Measurements from ENCODE around the gene USP49.
A peak's percentile ranks its signal among the peaks of the same experiment; 100 is the strongest.

The USP49 gene

DNA sequence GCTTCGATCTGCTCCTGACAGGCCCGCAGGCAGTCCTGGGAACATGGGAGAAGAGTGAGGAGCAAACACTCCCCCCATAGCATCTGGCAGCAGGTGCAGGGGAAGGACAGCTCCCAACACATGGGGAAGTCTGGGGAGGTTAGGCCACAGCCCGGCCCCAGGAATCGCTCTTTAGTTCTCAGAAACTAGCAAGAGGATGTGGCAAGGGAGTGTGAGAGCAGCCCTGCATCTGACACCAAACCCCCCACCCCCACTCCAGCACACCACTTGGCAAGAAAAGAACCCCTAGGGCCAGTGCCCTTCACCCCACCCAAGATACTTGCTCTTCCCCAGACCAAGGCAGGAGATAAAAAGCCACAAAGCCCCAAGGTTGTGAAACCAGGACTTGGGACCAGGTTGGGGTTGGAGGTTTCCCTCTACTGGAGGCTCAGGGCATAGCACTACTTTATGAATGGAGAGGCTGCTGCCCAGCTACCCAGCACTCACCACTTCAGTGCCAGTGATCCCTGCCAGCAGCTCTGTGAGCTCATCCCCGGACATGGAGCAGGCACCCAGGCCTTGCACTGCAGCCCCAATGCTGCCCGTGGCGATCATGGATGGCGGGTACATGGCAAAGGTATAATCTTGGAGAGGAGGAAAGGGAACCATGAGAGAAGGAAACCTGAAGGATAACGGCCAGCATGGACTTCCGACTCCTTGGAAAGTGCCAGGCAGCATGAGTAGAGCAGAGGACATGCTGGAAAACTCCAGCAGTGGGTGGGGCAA, 41.1 kb upstream of the USP49 start:
- DNase-seq (ENCODE audit: low spot score in 2 of 2) (peak; percentile 50 to 62), ATAC-seq (ENCODE audit: low read depth) (peak; percentile 68)
- H3K4me1 Mint-ChIP-seq = peaks cover 51% of the 10 kb centered on the region
- H3K27me3 Mint-ChIP-seq = no peaks in the 10 kb centered on the region
- no peaks in the 10 kb centered on the region for H3K9me3 Mint-ChIP-seq
- peaks cover 18% of the 10 kb centered on the region for H3K36me3 Mint-ChIP-seq
- no peak overlapping the region for H3K4me3 Mint-ChIP-seq
- peak overlapping the region; percentile 12 for H3K27ac Mint-ChIP-seq

DNA sequence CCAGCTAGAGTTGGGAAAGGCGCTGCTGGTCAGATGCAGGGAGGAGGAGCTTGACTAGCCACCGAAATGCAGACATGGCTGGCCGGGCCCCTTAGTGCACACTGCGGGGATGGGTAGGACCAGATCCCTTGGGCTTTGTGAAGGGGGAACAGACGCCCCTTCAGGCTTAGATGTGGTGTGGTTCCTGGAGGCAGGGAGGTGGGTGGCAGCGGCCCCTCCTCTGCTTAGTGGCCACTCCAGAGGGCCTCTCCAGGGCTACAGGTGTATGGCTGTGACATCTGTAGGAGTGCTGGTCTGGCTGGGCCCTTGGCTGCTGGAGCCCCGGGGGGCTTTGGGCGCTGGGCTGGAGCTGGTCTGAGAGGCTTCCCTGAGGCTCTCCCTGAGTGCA, 40.5 kb upstream of the USP49 start:
- DNase-seq (ENCODE audit: low spot score in 2 of 2) = no peak
- ATAC-seq (ENCODE audit: low read depth) = no peak
- peaks cover 50% of the 10 kb centered on the region for H3K4me1 Mint-ChIP-seq
- H3K4me3 Mint-ChIP-seq = no peak overlapping the region
- H3K27me3 Mint-ChIP-seq = no peaks in the 10 kb centered on the region
- no peaks in the 10 kb centered on the region for H3K9me3 Mint-ChIP-seq
- H3K36me3 Mint-ChIP-seq = peaks cover 22% of the 10 kb centered on the region
- H3K27ac Mint-ChIP-seq = no peak overlapping the region

- peaks cover 22% of the 10 kb centered on the region for H3K36me3 Mint-ChIP-seq
- H3K4me3 Mint-ChIP-seq = no peak overlapping the region
- H3K4me1 Mint-ChIP-seq = peaks cover 45% of the 10 kb centered on the region
- H3K27ac Mint-ChIP-seq = peak overlapping the region; percentile 75
- H3K9me3 Mint-ChIP-seq = no peaks in the 10 kb centered on the region
- no peaks in the 10 kb centered on the region for H3K27me3 Mint-ChIP-seq
- ATAC-seq (ENCODE audit: low read depth) (no peak), DNase-seq (ENCODE audit: low spot score in 2 of 2) (no peak)
Measured at GRCh38 chr6:41935193-41935574, 40.0 kb upstream of the USP49 start.

DNA sequence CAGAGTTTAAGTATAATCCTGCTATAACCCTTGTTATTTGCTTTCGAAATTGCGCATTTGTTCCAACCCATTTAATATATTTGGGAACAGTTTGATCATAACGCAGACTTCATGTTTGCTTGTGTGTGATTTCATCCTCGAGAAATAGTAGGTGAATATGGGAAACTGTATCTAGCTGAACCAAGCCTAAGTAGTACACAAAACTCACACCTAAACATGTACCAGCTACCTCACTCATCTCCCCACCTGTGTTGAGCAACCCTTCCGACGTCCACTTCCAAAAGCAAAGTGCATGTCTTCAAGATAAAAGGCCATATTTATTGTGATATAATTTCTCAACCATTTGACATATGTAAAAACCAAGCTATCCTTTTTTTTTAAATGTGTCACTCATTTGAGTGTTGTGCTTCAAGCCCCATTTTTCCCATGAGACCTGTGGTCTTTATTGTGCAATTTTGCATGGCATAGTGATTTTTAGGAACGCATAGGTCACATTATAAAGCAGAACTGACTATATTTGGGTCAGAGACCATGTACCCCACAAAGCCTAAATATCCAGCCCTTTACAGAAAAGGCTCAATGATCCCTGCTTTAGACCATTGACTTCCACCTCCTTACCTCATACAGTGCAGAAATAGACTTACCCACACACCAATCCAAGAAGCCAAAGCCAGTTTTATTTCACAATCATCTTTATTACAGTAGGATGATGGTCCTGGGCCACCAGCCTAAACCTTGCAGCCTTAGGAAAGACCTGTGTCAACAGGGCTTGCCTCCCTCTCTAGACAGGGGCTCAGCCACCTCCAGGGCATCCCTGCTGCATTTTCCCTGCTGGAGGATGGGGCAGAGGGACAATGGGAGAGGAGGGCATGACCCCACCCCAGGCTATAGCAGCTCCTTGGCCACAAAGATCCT, 39.4 kb upstream of the USP49 start:
- no peaks in the 10 kb centered on the region for H3K27me3 Mint-ChIP-seq
- no peak overlapping the region for H3K4me3 Mint-ChIP-seq
- H3K4me1 Mint-ChIP-seq = peaks cover 40% of the 10 kb centered on the region
- DNase-seq (ENCODE audit: low spot score in 2 of 2) (no peak), ATAC-seq (ENCODE audit: low read depth) (no peak)
- H3K9me3 Mint-ChIP-seq = no peaks in the 10 kb centered on the region
- peak overlapping the region; percentile 75 for H3K27ac Mint-ChIP-seq
- peaks cover 22% of the 10 kb centered on the region for H3K36me3 Mint-ChIP-seq

DNA sequence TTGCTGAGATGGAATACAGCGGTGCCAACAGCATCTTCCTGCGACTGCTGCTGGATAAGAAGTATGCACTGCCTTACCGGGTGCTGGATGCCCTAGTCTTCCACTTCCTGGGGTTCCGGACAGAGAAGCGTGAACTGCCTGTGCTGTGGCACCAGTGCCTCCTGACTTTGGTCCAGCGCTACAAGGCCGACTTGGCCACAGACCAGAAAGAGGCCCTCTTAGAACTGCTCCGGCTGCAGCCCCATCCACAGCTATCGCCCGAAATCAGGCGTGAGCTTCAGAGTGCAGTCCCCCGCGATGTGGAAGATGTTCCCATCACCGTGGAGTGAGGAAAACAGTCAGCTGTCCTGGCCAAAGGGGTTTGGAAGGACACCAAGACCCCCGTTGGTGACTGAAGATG, 37.2 kb upstream of the USP49 start:
- DNase-seq (ENCODE audit: low spot score in 2 of 2) (no peak), ATAC-seq (ENCODE audit: low read depth) (no peak)
- Mint-ChIP-seq H3K36me3 (peaks cover 22% of the 10 kb centered on the region), H3K4me1 (peaks cover 21% of the 10 kb centered on the region), H3K9me3 (no peaks in the 10 kb centered on the region), H3K27me3 (no peaks in the 10 kb centered on the region), H3K27ac (no peak overlapping the region), H3K4me3 (no peak overlapping the region)

GRCh38 chr6:41931792-41932191, 36.6 kb upstream of the USP49 start:
- Mint-ChIP-seq H3K4me3 (no peak overlapping the region), H3K4me1 (peaks cover 19% of the 10 kb centered on the region), H3K27me3 (no peaks in the 10 kb centered on the region), H3K36me3 (peaks cover 22% of the 10 kb centered on the region), H3K27ac (peak overlapping the region; percentile 28), H3K9me3 (no peaks in the 10 kb centered on the region)
- ATAC-seq (ENCODE audit: low read depth) = no peak
- no peak for DNase-seq (ENCODE audit: low spot score in 2 of 2)

DNA sequence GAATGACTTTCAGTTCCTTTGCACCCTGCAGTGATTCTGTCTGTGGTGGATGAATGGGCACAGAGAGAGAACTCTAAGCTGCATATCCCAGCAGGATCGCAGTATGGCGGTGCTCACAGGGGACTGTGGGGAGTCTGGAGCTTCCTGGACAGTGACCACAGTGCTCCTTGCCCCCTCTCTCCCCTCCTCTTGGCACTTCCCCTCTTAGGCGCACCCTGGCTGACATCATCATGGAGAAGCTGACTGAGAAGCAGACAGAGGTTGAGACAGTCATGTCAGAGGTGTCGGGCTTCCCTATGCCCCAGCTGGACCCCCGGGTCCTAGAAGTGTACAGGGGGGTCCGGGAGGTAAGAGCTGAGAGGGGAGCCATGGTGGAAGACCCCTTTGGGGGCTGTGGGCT, 34.7 kb upstream of the USP49 start:
- peaks cover 16% of the 10 kb centered on the region for H3K4me1 Mint-ChIP-seq
- ATAC-seq (ENCODE audit: low read depth) = no peak

GRCh38 chr6:41927253-41927652, 32.1 kb upstream of the USP49 start:
- ATAC-seq (ENCODE audit: low read depth) (no peak), DNase-seq (ENCODE audit: low spot score in 2 of 2) (no peak)
- no peak overlapping the region for H3K27ac Mint-ChIP-seq
- H3K4me1 Mint-ChIP-seq = peaks cover 28% of the 10 kb centered on the region
- peaks cover 15% of the 10 kb centered on the region for H3K36me3 Mint-ChIP-seq
- no peak overlapping the region for H3K4me3 Mint-ChIP-seq
- H3K27me3 Mint-ChIP-seq = no peaks in the 10 kb centered on the region
- H3K9me3 Mint-ChIP-seq = no peaks in the 10 kb centered on the region

More for the DNA sequence above, 34.7 kb upstream of the USP49 start:
- Mint-ChIP-seq H3K4me3 (no peak overlapping the region), H3K36me3 (peaks cover 24% of the 10 kb centered on the region), H3K27ac (no peak overlapping the region), H3K9me3 (no peaks in the 10 kb centered on the region), H3K27me3 (no peaks in the 10 kb centered on the region)
- no peak for DNase-seq (ENCODE audit: low spot score in 2 of 2)

GRCh38 chr6:41922154-41922553, 27.0 kb upstream of the USP49 start:
- Mint-ChIP-seq H3K36me3 (peaks cover 5% of the 10 kb centered on the region), H3K4me1 (peaks cover 36% of the 10 kb centered on the region), H3K9me3 (no peaks in the 10 kb centered on the region), H3K27ac (peak overlapping the region; percentile 99), H3K27me3 (no peaks in the 10 kb centered on the region), H3K4me3 (peak overlapping the region; percentile 100)
- ATAC-seq (ENCODE audit: low read depth) = no peak
- DNase-seq (ENCODE audit: low spot score in 2 of 2) = no peak

GRCh38 chr6:41921712-41921998, 26.5 kb upstream of the USP49 start:
- Mint-ChIP-seq H3K4me3 (peak overlapping the region; percentile 100), H3K4me1 (peaks cover 36% of the 10 kb centered on the region), H3K36me3 (peaks cover 5% of the 10 kb centered on the region), H3K27ac (peak overlapping the region; percentile 99), H3K27me3 (no peaks in the 10 kb centered on the region), H3K9me3 (no peaks in the 10 kb centered on the region)
- ATAC-seq (ENCODE audit: low read depth) (no peak), DNase-seq (ENCODE audit: low spot score in 2 of 2) (no peak)

GRCh38 chr6:41920921-41921711, 25.9 kb upstream of the USP49 start, which contains the start of the genes BYSL and MED20:
TSS of gene BYSL (plus strand) at chr6:41921499. CDS start at chr6:41921563, 64 bp downstream.
TSS of gene MED20 (minus strand) at chr6:41921139. CDS start at chr6:41921018, 121 bp downstream.
- H3K27ac Mint-ChIP-seq = peak within 1 kb of the TSS; percentile 99
- H3K27me3 Mint-ChIP-seq = no peaks in the 10 kb centered on the region
- H3K9me3 Mint-ChIP-seq = no peaks in the 10 kb centered on the region
- DNase-seq (ENCODE audit: low spot score in 2 of 2) (peak; percentile 95 to 98), ATAC-seq (ENCODE audit: low read depth) (peak; percentile 94)
- H3K4me1 Mint-ChIP-seq = peaks cover 36% of the 10 kb centered on the region
- peak within 1 kb of the TSS; percentile 100 for H3K4me3 Mint-ChIP-seq
- peaks cover 5% of the 10 kb centered on the region for H3K36me3 Mint-ChIP-seq

DNA sequence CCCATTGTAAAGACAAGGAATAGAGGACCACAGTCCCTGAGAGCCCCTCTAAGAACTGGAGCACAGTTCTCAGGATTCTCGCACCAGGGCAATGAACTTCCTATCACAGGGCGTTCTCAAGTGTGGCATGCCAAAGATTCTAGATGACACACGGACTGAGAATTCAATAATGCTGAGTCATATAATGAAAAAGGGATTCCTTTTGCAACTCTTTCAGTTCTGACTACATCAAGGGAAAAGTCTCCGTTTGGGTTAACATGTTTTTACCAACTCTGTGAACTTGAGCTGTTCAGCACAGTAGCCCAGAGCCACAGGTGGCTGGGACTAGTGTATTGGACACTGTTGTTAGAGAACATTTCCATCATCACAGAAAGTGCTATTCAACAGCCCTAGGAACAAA, 22.4 kb upstream of the USP49 start:
- no peak overlapping the region for H3K4me3 Mint-ChIP-seq
- no peak overlapping the region for H3K27ac Mint-ChIP-seq
- no peak for ATAC-seq (ENCODE audit: low read depth)
- no peaks in the 10 kb centered on the region for H3K9me3 Mint-ChIP-seq
- peaks cover 11% of the 10 kb centered on the region for H3K36me3 Mint-ChIP-seq
- H3K27me3 Mint-ChIP-seq = no peaks in the 10 kb centered on the region
- H3K4me1 Mint-ChIP-seq = peaks cover 19% of the 10 kb centered on the region
- DNase-seq (ENCODE audit: low spot score in 2 of 2) = no peak

DNA sequence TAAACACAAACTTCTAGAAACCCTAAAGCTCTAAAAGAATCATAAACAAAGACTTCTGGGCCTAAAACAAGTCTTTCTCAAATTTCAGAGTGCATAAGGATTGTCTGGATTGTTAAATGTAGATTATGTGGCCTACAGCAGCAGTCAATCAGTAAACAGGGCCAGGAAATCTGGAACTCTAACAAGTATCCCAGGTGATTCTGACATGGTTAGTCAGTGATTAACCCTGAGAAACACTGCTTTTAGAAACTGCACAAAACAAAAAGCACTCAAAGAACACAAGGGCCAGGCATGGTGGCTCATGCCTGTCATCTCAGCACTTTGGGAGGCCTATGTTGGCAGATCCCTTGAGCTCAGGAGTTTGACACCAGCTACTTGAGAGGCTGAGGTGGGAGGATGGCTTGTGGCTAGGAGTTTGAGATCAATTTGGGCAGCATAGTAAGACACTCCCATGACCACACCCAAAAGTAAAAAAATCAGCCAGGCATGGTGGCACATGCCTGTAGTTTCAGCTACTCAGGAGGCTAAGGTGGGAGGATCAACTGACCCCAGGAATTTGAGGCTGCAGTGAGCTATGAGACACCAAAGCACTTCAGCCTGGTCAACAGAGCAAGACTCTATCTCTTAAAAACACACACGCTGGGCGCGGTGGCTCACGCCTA, 19.8 kb upstream of the USP49 start:
- no peak overlapping the region for H3K27ac Mint-ChIP-seq
- DNase-seq (ENCODE audit: low spot score in 2 of 2) = no peak
- H3K9me3 Mint-ChIP-seq = no peaks in the 10 kb centered on the region
- H3K27me3 Mint-ChIP-seq = no peaks in the 10 kb centered on the region
- no peak for ATAC-seq (ENCODE audit: low read depth)
- peaks cover 13% of the 10 kb centered on the region for H3K36me3 Mint-ChIP-seq
- no peak overlapping the region for H3K4me3 Mint-ChIP-seq
- H3K4me1 Mint-ChIP-seq = peaks cover 8% of the 10 kb centered on the region

All from memory B cell (primary cell).